HEK293T (cell line): ENCODE measurements around the gene CCL21.
"Not testable (repeated sequence)": the region's sequence is repeated elsewhere in the genome, so short reads cannot be mapped to it uniquely, and the experiment has no call there.

ENCODE experiments used
- CTCF ChIA-PET: fragments of 350-600 bp; formaldehyde crosslinking; extraction: SDS; loops from one replicate; lab custom pipeline; 2021; ENCODE audit warnings: antibody characterized with exemption, inconsistent platforms; lab: Yijun Ruan, JAX
- POLR2A ChIA-PET: fragments of 350-600 bp; formaldehyde crosslinking; extraction: SDS; loops from one replicate; lab custom pipeline; 2020; ENCODE audit warnings: antibody characterized with exemption, inconsistent platforms; lab: Yijun Ruan, JAX
- DNase-seq: peaks from one replicate; pipeline ENCODE4 v3.0.0; 2012; ENCODE audit warnings: mixed read lengths; ENCODE audit errors: extremely low spot score
- ARNT ChIP-seq: fragments of 450-650 bp; IDR thresholded peaks from 2 replicates; pipeline ENCODE4 v1.6.1; 2017; ENCODE audit warnings: mild to moderate bottlenecking
- BHLHE40 ChIP-seq: fragments of 450-650 bp; IDR thresholded peaks from 2 replicates; pipeline ENCODE4 v1.6.1; 2016; ENCODE audit warnings: mild to moderate bottlenecking, moderate library complexity, borderline replicate concordance
- CTBP1 ChIP-seq: fragments of 450-650 bp; IDR thresholded peaks from 2 replicates; pipeline ENCODE4 v1.6.1; 2016; ENCODE audit warnings: borderline replicate concordance
- ELF4 ChIP-seq: fragments of 450-650 bp; IDR thresholded peaks from 2 replicates; pipeline ENCODE4 v1.6.1; 2017; ENCODE audit warnings: antibody characterized with exemption
- FOXA1 ChIP-seq: fragments of 450-650 bp; IDR thresholded peaks from 2 replicates; pipeline ENCODE4 v1.6.1; 2016; ENCODE audit warnings: mild to moderate bottlenecking
- FOXK2 ChIP-seq: fragments of 450-650 bp; IDR thresholded peaks from 2 replicates; pipeline ENCODE4 v1.6.1; 2016; ENCODE audit warnings: mild to moderate bottlenecking
- FOXM1 ChIP-seq: fragments of 450-650 bp; IDR thresholded peaks from 2 replicates; pipeline ENCODE4 v1.6.1; 2017; ENCODE audit warnings: mild to moderate bottlenecking, borderline replicate concordance
- HDGF ChIP-seq: fragments of 450-650 bp; IDR thresholded peaks from 2 replicates; pipeline ENCODE4 v1.6.1; 2017; ENCODE audit warnings: antibody characterized with exemption, borderline replicate concordance
- L3MBTL2 ChIP-seq: fragments of 450-650 bp; conservative IDR thresholded peaks from 2 replicates; pipeline ENCODE4 v1.6.1; 2016; ENCODE audit warnings: mild to moderate bottlenecking
- LEF1 ChIP-seq: fragments of 450-650 bp; IDR thresholded peaks from 2 replicates; pipeline ENCODE4 v1.6.1; 2017; ENCODE audit warnings: mild to moderate bottlenecking, borderline replicate concordance
- NFRKB ChIP-seq: fragments of 450-650 bp; IDR thresholded peaks from 2 replicates; pipeline ENCODE4 v1.6.1; 2016; ENCODE audit warnings: mild to moderate bottlenecking, moderate library complexity
- PKNOX1 ChIP-seq: fragments of 450-650 bp; IDR thresholded peaks from 2 replicates; pipeline ENCODE4 v1.6.1; 2016
- SP1 ChIP-seq: fragments of 450-650 bp; IDR thresholded peaks from 2 replicates; pipeline ENCODE4 v1.6.1; 2017
- SUZ12 ChIP-seq: fragments of 450-650 bp; IDR thresholded peaks from 2 replicates; pipeline ENCODE4 v1.6.1; 2016; ENCODE audit warnings: mild to moderate bottlenecking
- TARDBP ChIP-seq: fragments of 450-650 bp; IDR thresholded peaks from 2 replicates; pipeline ENCODE4 v1.6.1; 2016
- ZNF384 ChIP-seq: fragments of 450-650 bp; IDR thresholded peaks from 2 replicates; pipeline ENCODE4 v1.6.1; 2016

CCL21 gene

GRCh38 chr9:34741628-34742027, 31.7 kb upstream of the CCL21 start:
- TF ChIP-seq FOXA1 (no peak), HDGF (no peak), ZNF384 (no peak), PKNOX1 (no peak), FOXM1 (no peak), CTBP1 (no peak), TARDBP (no peak), SP1 (no peak), SUZ12 (no peak), BHLHE40 (no peak), ARNT (no peak), L3MBTL2 (no peak)
- ChIA-PET POLR2A (no interaction called here), CTCF (no interaction called here)
- no peak for DNase-seq

- POLR2A ChIA-PET, DNase-seq, CTCF ChIA-PET: not testable (repeated sequence)
Measured at GRCh38 chr9:34740176-34740575, 30.2 kb upstream of the CCL21 start.

GRCh38 chr9:34737677-34738260, 27.8 kb upstream of the CCL21 start:
- ChIA-PET CTCF (no interaction called here), POLR2A (no interaction called here)
- TF ChIP-seq ZNF384 (no peak), PKNOX1 (no peak), SP1 (no peak), HDGF (no peak), CTBP1 (no peak), FOXM1 (no peak), NFRKB (no peak), ARNT (no peak), SUZ12 (no peak), BHLHE40 (no peak), ELF4 (no peak), FOXK2 (no peak), LEF1 (no peak), L3MBTL2 (no peak), TARDBP (no peak), FOXA1 (no peak)
- DNase-seq: no peak

GRCh38 chr9:34734720-34735119, 24.8 kb upstream of the CCL21 start:
- ChIA-PET CTCF (no interaction called here), POLR2A (no interaction called here)
- TF ChIP-seq SUZ12 (no peak), NFRKB (no peak), FOXA1 (no peak), HDGF (no peak), SP1 (no peak), FOXK2 (no peak), CTBP1 (no peak), ZNF384 (no peak), TARDBP (no peak), ELF4 (no peak), L3MBTL2 (no peak), BHLHE40 (no peak), PKNOX1 (no peak), FOXM1 (no peak), LEF1 (no peak), ARNT (no peak)
- no peak for DNase-seq

GRCh38 chr9:34732886-34733285, 22.9 kb upstream of the CCL21 start:
- CTCF ChIA-PET: no interaction called here

More at GRCh38 chr9:34732886-34733285, 22.9 kb upstream of the CCL21 start:
- DNase-seq: no peak
- POLR2A ChIA-PET: no interaction called here
- TF ChIP-seq FOXM1 (no peak), ELF4 (no peak), SUZ12 (no peak), ZNF384 (no peak), PKNOX1 (no peak), LEF1 (no peak), BHLHE40 (no peak), L3MBTL2 (no peak), SP1 (no peak), CTBP1 (no peak), FOXA1 (no peak)
